Fibroblast of lung (primary cell): ENCODE data around the gene CD276.

Experiments used
- EZH2 ChIP-seq: IDR thresholded peaks from 2 replicates; pipeline ENCODE4 v1.5.1; 2012; ENCODE audit warnings: low read length, control low read depth, mild to moderate bottlenecking; ENCODE audit errors: missing control alignments
- TF ChIP-seq, protein P1 (sequence below), 2 donors: IDR thresholded peaks in 1 of 2; conservative IDR thresholded peaks in 1 of 2; 1 replicate in 1 of 2; 2 replicates in 1 of 2; pipeline ENCODE4 v1.5.1; 2011 to 2012; ENCODE audit warnings: low read length in 2 of 2, control low read depth in 1 of 2, inconsistent platforms in 1 of 2, low read depth in 1 of 2, mild to moderate bottlenecking in 1 of 2

- TF ChIP-seq, protein P1, sequence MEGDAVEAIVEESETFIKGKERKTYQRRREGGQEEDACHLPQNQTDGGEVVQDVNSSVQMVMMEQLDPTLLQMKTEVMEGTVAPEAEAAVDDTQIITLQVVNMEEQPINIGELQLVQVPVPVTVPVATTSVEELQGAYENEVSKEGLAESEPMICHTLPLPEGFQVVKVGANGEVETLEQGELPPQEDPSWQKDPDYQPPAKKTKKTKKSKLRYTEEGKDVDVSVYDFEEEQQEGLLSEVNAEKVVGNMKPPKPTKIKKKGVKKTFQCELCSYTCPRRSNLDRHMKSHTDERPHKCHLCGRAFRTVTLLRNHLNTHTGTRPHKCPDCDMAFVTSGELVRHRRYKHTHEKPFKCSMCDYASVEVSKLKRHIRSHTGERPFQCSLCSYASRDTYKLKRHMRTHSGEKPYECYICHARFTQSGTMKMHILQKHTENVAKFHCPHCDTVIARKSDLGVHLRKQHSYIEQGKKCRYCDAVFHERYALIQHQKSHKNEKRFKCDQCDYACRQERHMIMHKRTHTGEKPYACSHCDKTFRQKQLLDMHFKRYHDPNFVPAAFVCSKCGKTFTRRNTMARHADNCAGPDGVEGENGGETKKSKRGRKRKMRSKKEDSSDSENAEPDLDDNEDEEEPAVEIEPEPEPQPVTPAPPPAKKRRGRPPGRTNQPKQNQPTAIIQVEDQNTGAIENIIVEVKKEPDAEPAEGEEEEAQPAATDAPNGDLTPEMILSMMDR (conservative IDR thresholded peaks at IDR 0.05 in 1 of 2, IDR thresholded peaks at IDR 0.05 in 1 of 2; ENCODE audit: low read depth in 1 of 2, low read length in 2 of 2), result no peak
- no peak for TF ChIP-seq EZH2
Measured at GRCh38 chr15:73674587-73674986, 9.6 kb upstream of the CD276 start.
